ENCODE data around the gene EHD3. TPM values are rescaled to one million over a fixed set of nuclear protein-coding genes. Genes with fewer than 3 reads are reported as not detected.

The EHD3 gene
- total RNA-seq, 2 experiments from 2014 or later: 0.05 to 0.21 TPM

DNA sequence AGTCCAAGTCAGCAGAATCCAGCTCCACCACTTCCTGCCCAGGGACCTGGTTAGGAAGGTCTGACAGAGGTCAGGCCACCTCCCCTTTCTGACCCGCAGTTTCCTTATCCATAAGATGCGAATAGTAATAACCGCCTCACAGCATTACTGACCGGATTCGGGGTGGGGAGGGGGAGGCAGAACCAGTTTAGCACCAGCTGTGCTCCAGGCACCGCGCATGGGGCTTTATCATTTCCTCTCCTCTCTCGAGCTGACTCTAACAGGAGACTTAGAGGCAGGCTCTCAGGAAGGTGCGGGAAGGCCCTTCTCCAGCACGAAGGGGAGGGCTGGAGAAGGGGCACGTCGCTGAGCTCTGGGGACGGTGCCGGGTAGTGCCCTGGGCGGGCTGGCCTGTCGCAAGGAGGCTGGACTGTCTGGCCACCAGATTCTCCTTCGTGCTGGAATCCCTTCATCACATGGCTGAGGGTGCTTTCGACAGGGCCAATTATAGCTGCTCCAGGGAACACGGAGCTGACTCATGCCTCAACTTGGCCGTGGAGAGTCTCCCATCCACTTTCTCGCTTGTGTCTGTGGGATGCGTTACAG, 5.7 kb downstream of the EHD3 start:
- Mint-ChIP-seq H3K4me1 (ENCODE audit: low read depth) (peaks cover 13% of the 10 kb centered on the region), H3K9me3 (ENCODE audit: insufficient read depth) (no peaks in the 10 kb centered on the region)
- ATAC-seq: no peak

GRCh38 chr2:31240381-31241365, 6.7 kb downstream of the EHD3 start:
- ATAC-seq (no peak), DNase-seq (no peak)
- Mint-ChIP-seq H3K9me3 (ENCODE audit: insufficient read depth) (no peaks in the 10 kb centered on the region), H3K27ac (no peak overlapping the region), H3K4me1 (ENCODE audit: low read depth) (peaks cover 13% of the 10 kb centered on the region), H3K27me3 (ENCODE audit: low read depth) (no peaks in the 10 kb centered on the region), H3K4me3 (no peak overlapping the region), H3K36me3 (ENCODE audit: low read depth) (no peaks in the 10 kb centered on the region)
- CTCF ChIA-PET: no interaction called here
- POLR2A ChIA-PET: no interaction called here

More for the DNA sequence above, 5.7 kb downstream of the EHD3 start:
- Mint-ChIP-seq H3K27me3 (ENCODE audit: low read depth) (no peaks in the 10 kb centered on the region), H3K27ac (no peak overlapping the region), H3K36me3 (ENCODE audit: low read depth) (no peaks in the 10 kb centered on the region), H3K4me3 (no peak overlapping the region)
- no peak for DNase-seq
- ChIA-PET POLR2A (no interaction called here), CTCF (no interaction called here)

- Mint-ChIP-seq H3K4me1 (ENCODE audit: low read depth) (peaks cover 13% of the 10 kb centered on the region), H3K27ac (no peak overlapping the region), H3K27me3 (ENCODE audit: low read depth) (no peaks in the 10 kb centered on the region), H3K9me3 (ENCODE audit: insufficient read depth) (no peaks in the 10 kb centered on the region), H3K4me3 (no peak overlapping the region), H3K36me3 (ENCODE audit: low read depth) (no peaks in the 10 kb centered on the region)
- ChIA-PET POLR2A (no interaction called here), CTCF (no interaction called here)
- no peak for ATAC-seq
- DNase-seq: no peak
Measured at GRCh38 chr2:31241625-31242270, 7.8 kb downstream of the EHD3 start.

DNA sequence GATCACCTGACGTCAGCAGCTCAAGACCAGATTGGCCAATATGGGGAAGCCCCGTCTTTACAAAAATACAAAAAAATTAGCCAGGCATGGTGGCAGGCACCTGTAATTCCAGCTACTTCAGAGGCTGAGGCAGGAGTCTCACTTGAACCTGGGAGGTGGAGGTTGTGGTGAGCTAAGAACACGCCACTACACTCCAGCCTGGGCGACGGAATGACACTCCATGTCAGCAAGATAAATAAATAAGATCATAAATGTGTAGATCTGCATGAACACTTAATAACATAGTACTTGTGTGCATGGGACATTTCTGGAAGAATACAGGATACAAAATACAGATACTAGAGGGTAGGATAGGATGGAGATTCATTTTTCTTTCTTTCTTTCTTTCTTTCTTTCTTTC, 9.1 kb downstream of the EHD3 start:
- DNase-seq (no peak), ATAC-seq (no peak)
- H3K27me3 Mint-ChIP-seq (ENCODE audit: low read depth): no peaks in the 10 kb centered on the region
- no peaks in the 10 kb centered on the region for H3K36me3 Mint-ChIP-seq (ENCODE audit: low read depth)
- H3K4me1 Mint-ChIP-seq (ENCODE audit: low read depth): peaks cover 13% of the 10 kb centered on the region
- ChIA-PET CTCF (no interaction called here), POLR2A (no interaction called here)
- H3K27ac Mint-ChIP-seq: no peak overlapping the region
- no peaks in the 10 kb centered on the region for H3K9me3 Mint-ChIP-seq (ENCODE audit: insufficient read depth)
- no peak overlapping the region for H3K4me3 Mint-ChIP-seq

- peaks cover 13% of the 10 kb centered on the region for H3K4me1 Mint-ChIP-seq (ENCODE audit: low read depth)
- no peak overlapping the region for H3K4me3 Mint-ChIP-seq
- CTCF ChIA-PET: no interaction called here
- no peaks in the 10 kb centered on the region for H3K36me3 Mint-ChIP-seq (ENCODE audit: low read depth)
- POLR2A ChIA-PET: no interaction called here
- no peak for ATAC-seq
- H3K27ac Mint-ChIP-seq: no peak overlapping the region
- H3K9me3 Mint-ChIP-seq (ENCODE audit: insufficient read depth): no peaks in the 10 kb centered on the region
- H3K27me3 Mint-ChIP-seq (ENCODE audit: low read depth): no peaks in the 10 kb centered on the region
- DNase-seq: no peak
Measured at GRCh38 chr2:31244101-31244500, 10.1 kb downstream of the EHD3 start.

- CTCF ChIA-PET: no interaction called here
- H3K27me3 Mint-ChIP-seq (ENCODE audit: low read depth): no peaks in the 10 kb centered on the region
- POLR2A ChIA-PET: no interaction called here
- H3K4me3 Mint-ChIP-seq: no peak overlapping the region
- ATAC-seq (no peak), DNase-seq (no peak)
- H3K27ac Mint-ChIP-seq: no peak overlapping the region
- H3K9me3 Mint-ChIP-seq (ENCODE audit: insufficient read depth): no peaks in the 10 kb centered on the region
- no peaks in the 10 kb centered on the region for H3K36me3 Mint-ChIP-seq (ENCODE audit: low read depth)
- peaks cover 11% of the 10 kb centered on the region for H3K4me1 Mint-ChIP-seq (ENCODE audit: low read depth)
Measured at GRCh38 chr2:31246184-31246852, 12.4 kb downstream of the EHD3 start.

GRCh38 chr2:31247711-31248110, 13.8 kb downstream of the EHD3 start:
- no peak overlapping the region for H3K27ac Mint-ChIP-seq
- no peak for DNase-seq
- H3K36me3 Mint-ChIP-seq (ENCODE audit: low read depth): no peaks in the 10 kb centered on the region
- ChIA-PET CTCF (no interaction called here), POLR2A (no interaction called here)
- H3K4me1 Mint-ChIP-seq (ENCODE audit: low read depth): no peaks in the 10 kb centered on the region
- ATAC-seq: no peak
- no peak overlapping the region for H3K4me3 Mint-ChIP-seq
- no peaks in the 10 kb centered on the region for H3K9me3 Mint-ChIP-seq (ENCODE audit: insufficient read depth)
- H3K27me3 Mint-ChIP-seq (ENCODE audit: low read depth): no peaks in the 10 kb centered on the region

- ATAC-seq (no peak), DNase-seq (no peak)
- Mint-ChIP-seq H3K27me3 (ENCODE audit: low read depth) (no peaks in the 10 kb centered on the region), H3K4me3 (no peak overlapping the region), H3K4me1 (ENCODE audit: low read depth) (no peaks in the 10 kb centered on the region), H3K27ac (no peak overlapping the region), H3K36me3 (ENCODE audit: low read depth) (no peaks in the 10 kb centered on the region), H3K9me3 (ENCODE audit: insufficient read depth) (no peaks in the 10 kb centered on the region)
- ChIA-PET CTCF (no interaction called here), POLR2A (no interaction called here)
Measured at GRCh38 chr2:31248139-31248538, 14.2 kb downstream of the EHD3 start.

- ATAC-seq (no peak), DNase-seq (no peak)
- ChIA-PET CTCF (no interaction called here), POLR2A (no interaction called here)
- Mint-ChIP-seq H3K4me3 (no peak overlapping the region), H3K27me3 (ENCODE audit: low read depth) (no peaks in the 10 kb centered on the region), H3K9me3 (ENCODE audit: insufficient read depth) (no peaks in the 10 kb centered on the region), H3K27ac (no peak overlapping the region), H3K4me1 (ENCODE audit: low read depth) (peaks cover 2% of the 10 kb centered on the region), H3K36me3 (ENCODE audit: low read depth) (no peaks in the 10 kb centered on the region)
Measured at GRCh38 chr2:31249009-31249690, 15.2 kb downstream of the EHD3 start.

- CTCF ChIA-PET: no interaction called here
- Mint-ChIP-seq H3K4me1 (ENCODE audit: low read depth) (peaks cover 2% of the 10 kb centered on the region), H3K27me3 (ENCODE audit: low read depth) (no peaks in the 10 kb centered on the region), H3K9me3 (ENCODE audit: insufficient read depth) (no peaks in the 10 kb centered on the region), H3K27ac (no peak overlapping the region), H3K36me3 (ENCODE audit: low read depth) (no peaks in the 10 kb centered on the region), H3K4me3 (no peak overlapping the region)
- ATAC-seq: no peak
- DNase-seq: no peak
- POLR2A ChIA-PET: no interaction called here
Measured at GRCh38 chr2:31251018-31251417, 17.1 kb downstream of the EHD3 start.

- CTCF ChIA-PET: no interaction called here
- no peaks in the 10 kb centered on the region for H3K27me3 Mint-ChIP-seq (ENCODE audit: low read depth)
Measured at GRCh38 chr2:31251851-31252250, 17.9 kb downstream of the EHD3 start.

More at GRCh38 chr2:31251851-31252250, 17.9 kb downstream of the EHD3 start:
- H3K4me1 Mint-ChIP-seq (ENCODE audit: low read depth): peaks cover 2% of the 10 kb centered on the region
- DNase-seq (no peak), ATAC-seq (no peak)
- H3K9me3 Mint-ChIP-seq (ENCODE audit: insufficient read depth): no peaks in the 10 kb centered on the region
- no peaks in the 10 kb centered on the region for H3K36me3 Mint-ChIP-seq (ENCODE audit: low read depth)
- H3K27ac Mint-ChIP-seq: no peak overlapping the region
- POLR2A ChIA-PET: no interaction called here
- no peak overlapping the region for H3K4me3 Mint-ChIP-seq

Measured in activated CD8-positive, alpha-beta T cell treated with anti-CD3 and anti-CD28 coated beads, Interleukin-2, amount 10 ng/mL, durations not matched to agents 7 days and 5 days (primary cell).